ENCODE measurements around the gene NPTXR.

Gene NPTXR

DNA sequence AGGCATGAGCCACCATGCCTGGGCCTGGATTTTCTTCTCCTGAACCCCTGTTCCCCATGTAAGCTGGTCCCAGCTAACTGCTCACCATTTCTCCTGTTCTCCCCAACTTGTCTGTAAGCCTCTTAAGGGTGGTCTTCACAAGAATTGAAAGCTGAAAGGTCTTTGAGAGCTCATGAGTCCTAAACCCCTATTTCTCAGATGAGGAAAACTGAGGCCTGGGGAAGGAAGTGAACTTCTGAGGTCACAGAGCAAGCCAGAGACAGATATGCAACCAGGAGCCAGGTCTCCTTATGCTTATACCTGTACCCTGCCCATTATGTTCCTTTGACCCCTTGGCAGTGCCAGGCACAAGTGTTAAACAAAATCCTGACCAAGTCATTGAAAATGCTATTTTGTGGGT, 16.3 kb downstream of the NPTXR start:
- TF ChIP-seq, protein P1, sequence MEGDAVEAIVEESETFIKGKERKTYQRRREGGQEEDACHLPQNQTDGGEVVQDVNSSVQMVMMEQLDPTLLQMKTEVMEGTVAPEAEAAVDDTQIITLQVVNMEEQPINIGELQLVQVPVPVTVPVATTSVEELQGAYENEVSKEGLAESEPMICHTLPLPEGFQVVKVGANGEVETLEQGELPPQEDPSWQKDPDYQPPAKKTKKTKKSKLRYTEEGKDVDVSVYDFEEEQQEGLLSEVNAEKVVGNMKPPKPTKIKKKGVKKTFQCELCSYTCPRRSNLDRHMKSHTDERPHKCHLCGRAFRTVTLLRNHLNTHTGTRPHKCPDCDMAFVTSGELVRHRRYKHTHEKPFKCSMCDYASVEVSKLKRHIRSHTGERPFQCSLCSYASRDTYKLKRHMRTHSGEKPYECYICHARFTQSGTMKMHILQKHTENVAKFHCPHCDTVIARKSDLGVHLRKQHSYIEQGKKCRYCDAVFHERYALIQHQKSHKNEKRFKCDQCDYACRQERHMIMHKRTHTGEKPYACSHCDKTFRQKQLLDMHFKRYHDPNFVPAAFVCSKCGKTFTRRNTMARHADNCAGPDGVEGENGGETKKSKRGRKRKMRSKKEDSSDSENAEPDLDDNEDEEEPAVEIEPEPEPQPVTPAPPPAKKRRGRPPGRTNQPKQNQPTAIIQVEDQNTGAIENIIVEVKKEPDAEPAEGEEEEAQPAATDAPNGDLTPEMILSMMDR (IDR thresholded peaks at IDR 0.05): no peak
- H3K4me3 ChIP-seq (ENCODE audit: low read depth in 1 of 2, low read length in 1 of 2): no peak overlapping the region
- no peaks in the 10 kb centered on the region for H3K9me3 ChIP-seq
- H3K27me3 ChIP-seq: no peaks in the 10 kb centered on the region
- H3K4me1 ChIP-seq (ENCODE audit: control insufficient read depth in 1 of 2, insufficient read depth in 1 of 2, low read depth in 1 of 2, low read length in 1 of 2): no peaks in the 10 kb centered on the region
- no peak overlapping the region for H3K27ac ChIP-seq
- no peaks in the 10 kb centered on the region for H3K36me3 ChIP-seq

DNA sequence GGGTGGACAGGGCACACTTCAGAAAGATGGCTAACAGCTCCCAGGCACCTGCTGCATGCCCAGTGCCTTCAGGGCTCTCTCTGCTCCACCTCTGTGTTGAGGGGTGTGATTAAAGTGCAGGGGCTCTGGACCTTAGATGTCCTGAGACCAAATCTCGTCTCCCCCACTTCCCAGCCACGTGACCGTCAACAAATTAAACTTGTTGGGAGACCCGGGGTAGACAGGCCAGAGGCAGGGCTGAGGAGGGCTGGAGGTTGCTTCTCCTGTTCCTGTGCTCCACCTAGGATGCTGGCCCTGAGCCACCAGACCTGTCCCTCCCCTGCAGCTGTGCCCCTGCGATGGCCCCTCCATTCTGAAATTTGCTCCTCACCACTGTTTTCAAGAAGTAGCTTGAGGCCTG, 17.0 kb downstream of the NPTXR start:
- TF ChIP-seq, protein P1 (IDR thresholded peaks at IDR 0.05): no peak
- no peaks in the 10 kb centered on the region for H3K36me3 ChIP-seq
- no peak overlapping the region for H3K4me3 ChIP-seq (ENCODE audit: low read depth in 1 of 2, low read length in 1 of 2)
- H3K27me3 ChIP-seq: no peaks in the 10 kb centered on the region
- H3K27ac ChIP-seq: no peak overlapping the region
- H3K4me1 ChIP-seq (ENCODE audit: control insufficient read depth in 1 of 2, insufficient read depth in 1 of 2, low read depth in 1 of 2, low read length in 1 of 2): no peaks in the 10 kb centered on the region
- no peaks in the 10 kb centered on the region for H3K9me3 ChIP-seq

DNA sequence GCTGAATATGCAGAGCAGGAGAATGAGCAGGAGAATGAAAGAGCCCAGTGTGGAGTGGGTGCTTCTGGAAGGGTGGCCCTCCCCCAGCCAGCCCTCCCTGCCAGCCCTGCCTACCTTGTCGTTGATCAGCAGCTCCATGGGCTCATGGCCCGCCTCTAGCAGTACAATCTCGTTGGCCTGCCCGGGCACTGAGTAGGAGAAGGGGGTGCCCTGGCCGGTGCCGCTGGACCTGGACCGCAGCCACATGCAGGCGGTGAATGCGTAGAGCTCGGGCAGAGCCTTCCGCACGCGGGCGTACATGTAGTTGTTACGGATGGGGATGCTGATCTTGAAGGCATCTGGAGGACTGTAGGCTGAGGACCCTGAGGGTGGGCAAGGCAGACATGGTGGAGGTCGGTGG, 17.4 kb downstream of the NPTXR start:
- H3K27ac ChIP-seq: no peak overlapping the region
- H3K4me3 ChIP-seq (ENCODE audit: low read depth in 1 of 2, low read length in 1 of 2): no peak overlapping the region
- no peaks in the 10 kb centered on the region for H3K27me3 ChIP-seq
- no peaks in the 10 kb centered on the region for H3K36me3 ChIP-seq
- no peaks in the 10 kb centered on the region for H3K4me1 ChIP-seq (ENCODE audit: control insufficient read depth in 1 of 2, insufficient read depth in 1 of 2, low read depth in 1 of 2, low read length in 1 of 2)
- TF ChIP-seq, protein P1 (IDR thresholded peaks at IDR 0.05): no peak
- no peaks in the 10 kb centered on the region for H3K9me3 ChIP-seq

DNA sequence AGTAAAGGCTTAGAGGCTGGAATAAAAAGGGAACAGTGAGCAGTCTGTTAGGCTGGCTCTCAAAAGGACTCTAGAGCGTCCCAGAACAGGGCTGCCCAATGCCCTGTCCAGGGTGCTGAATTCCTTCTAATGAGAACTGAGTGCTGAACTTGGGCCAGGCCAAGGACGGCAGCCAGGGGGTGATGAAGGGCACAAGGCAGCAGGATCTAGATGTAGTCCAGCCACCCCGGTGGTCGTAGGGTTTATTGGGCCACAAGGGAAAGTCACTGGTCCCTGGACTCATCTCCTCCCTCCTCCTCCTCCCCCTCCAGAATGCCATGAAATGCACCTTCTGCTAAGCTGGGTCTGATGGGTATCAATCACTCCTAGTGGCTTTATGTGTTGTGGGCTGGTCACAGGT, 19.2 kb downstream of the NPTXR start:
- Histone ChIP-seq H3K27ac (no peak overlapping the region), H3K36me3 (no peaks in the 10 kb centered on the region), H3K4me3 (ENCODE audit: low read depth in 1 of 2, low read length in 1 of 2) (no peak overlapping the region), H3K9me3 (no peaks in the 10 kb centered on the region), H3K4me1 (ENCODE audit: control insufficient read depth in 1 of 2, insufficient read depth in 1 of 2, low read depth in 1 of 2, low read length in 1 of 2) (no peaks in the 10 kb centered on the region), H3K27me3 (no peaks in the 10 kb centered on the region)
- TF ChIP-seq, protein P1 (IDR thresholded peaks at IDR 0.05): no peak

DNA sequence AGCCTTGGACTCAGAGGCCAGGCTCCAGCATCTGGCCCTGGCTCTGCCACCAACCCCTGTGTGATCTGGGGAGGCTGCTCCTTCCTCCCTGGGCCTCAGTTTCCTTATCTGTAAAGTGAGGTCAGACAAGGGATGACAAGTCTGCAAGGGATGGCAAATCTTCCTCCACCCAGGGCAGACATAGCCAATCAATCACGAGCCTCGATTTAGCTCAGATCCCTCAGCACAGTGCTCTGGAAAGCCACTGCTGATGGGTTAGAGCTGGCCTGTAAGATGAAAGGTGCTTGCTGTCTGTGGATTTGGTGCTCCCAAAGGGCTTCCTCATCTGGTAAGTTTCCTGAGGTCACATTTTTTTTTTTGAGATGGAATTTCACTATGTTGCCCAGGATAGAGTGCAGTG, 20.2 kb downstream of the NPTXR start:
- Histone ChIP-seq H3K27ac (no peak overlapping the region), H3K9me3 (no peaks in the 10 kb centered on the region), H3K4me3 (ENCODE audit: low read depth in 1 of 2, low read length in 1 of 2) (no peak overlapping the region), H3K27me3 (no peaks in the 10 kb centered on the region), H3K36me3 (no peaks in the 10 kb centered on the region), H3K4me1 (ENCODE audit: control insufficient read depth in 1 of 2, insufficient read depth in 1 of 2, low read depth in 1 of 2, low read length in 1 of 2) (no peaks in the 10 kb centered on the region)
- TF ChIP-seq, protein P1 (IDR thresholded peaks at IDR 0.05): no peak

DNA sequence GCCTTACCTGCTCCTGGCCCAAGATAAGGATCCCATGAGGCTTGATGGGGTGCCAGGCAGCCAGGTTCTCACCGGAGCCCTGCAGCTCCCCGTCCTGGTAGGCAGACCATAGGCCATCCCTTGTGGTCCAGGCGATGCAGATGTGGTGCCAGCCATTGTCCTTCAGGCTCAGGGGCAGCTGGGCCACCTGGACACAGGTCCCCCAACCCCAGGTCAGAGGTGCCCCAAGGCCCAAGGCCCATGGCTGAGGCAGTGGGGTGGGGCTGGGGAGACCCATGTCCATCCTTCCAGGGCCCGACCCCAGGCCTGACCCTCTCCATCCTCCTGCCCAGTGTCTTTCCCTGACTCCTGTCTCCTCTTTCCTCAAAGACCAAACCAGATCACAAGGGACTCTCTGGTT, 20.8 kb downstream of the NPTXR start:
- H3K4me1 ChIP-seq (ENCODE audit: control insufficient read depth in 1 of 2, insufficient read depth in 1 of 2, low read depth in 1 of 2, low read length in 1 of 2): no peaks in the 10 kb centered on the region
- peaks cover 2% of the 10 kb centered on the region for H3K27me3 ChIP-seq
- H3K4me3 ChIP-seq (ENCODE audit: low read depth in 1 of 2, low read length in 1 of 2): no peak overlapping the region
- no peaks in the 10 kb centered on the region for H3K36me3 ChIP-seq
- H3K27ac ChIP-seq: no peak overlapping the region
- TF ChIP-seq, protein P1 (IDR thresholded peaks at IDR 0.05): no peak
- no peaks in the 10 kb centered on the region for H3K9me3 ChIP-seq

All from neutrophil (primary cell).